ENCODE data around the gene ARL2BP.
"Not testable (repeated sequence)": the region's sequence is repeated elsewhere in the genome, so short reads cannot be mapped to it uniquely, and the experiment has no call there.

Gene ARL2BP

GRCh38 chr16:57265850-57266530 is 20.9 kb downstream of the ARL2BP start:
- DNase-seq: no peak

GRCh38 chr16:57266531-57267260 is 21.6 kb downstream of the ARL2BP start:
- DNase-seq: no peak

- not testable (repeated sequence) for DNase-seq
Measured at GRCh38 chr16:57267343-57267742, 22.3 kb downstream of the ARL2BP start.

- DNase-seq: no peak
Measured at GRCh38 chr16:57268804-57269800, 24.0 kb downstream of the ARL2BP start.

GRCh38 chr16:57270221-57271062 is 25.4 kb downstream of the ARL2BP start:
- no peak for DNase-seq

GRCh38 chr16:57271063-57271345 is 25.9 kb downstream of the ARL2BP start:
- DNase-seq: no peak

GRCh38 chr16:57271867-57272495 is 26.9 kb downstream of the ARL2BP start:
- DNase-seq: no peak

- DNase-seq: no peak
Measured at GRCh38 chr16:57273359-57273758, 28.3 kb downstream of the ARL2BP start.

- no peak for DNase-seq
Measured at GRCh38 chr16:57273826-57274225, 28.8 kb downstream of the ARL2BP start.

GRCh38 chr16:57275946-57276345 is 30.9 kb downstream of the ARL2BP start:
- not testable (repeated sequence) for DNase-seq

GRCh38 chr16:57276596-57276995 is 31.5 kb downstream of the ARL2BP start:
- DNase-seq: peak; percentile 84

- DNase-seq: peak; percentile 74
Measured at GRCh38 chr16:57277586-57277985, 32.5 kb downstream of the ARL2BP start.

- DNase-seq: no peak
Measured at GRCh38 chr16:57278494-57278893, 33.4 kb downstream of the ARL2BP start.

- DNase-seq: no peak
Measured at GRCh38 chr16:57279780-57280638, 35.0 kb downstream of the ARL2BP start.

- DNase-seq: no peak
Measured at GRCh38 chr16:57281791-57282190, 36.7 kb downstream of the ARL2BP start.

- DNase-seq: no peak
Measured at GRCh38 chr16:57282510-57283213, 37.6 kb downstream of the ARL2BP start.

GRCh38 chr16:57283214-57283958 is 38.3 kb downstream of the ARL2BP start:
- DNase-seq: no peak

- DNase-seq: no peak
Measured at GRCh38 chr16:57283959-57284208, 38.8 kb downstream of the ARL2BP start.

GRCh38 chr16:57284209-57284951 is 39.3 kb downstream of the ARL2BP start, which contains the start of gene PLLP:
TSS of gene PLLP (minus strand) at chr16:57284672. CDS start at chr16:57284540, 132 bp downstream.
- DNase-seq: peak; percentile 43

Data from inflammatory macrophage treated with lipopolysaccharide for 4 hours (primary cell).